Right atrium auricular region (tissue), 2 donors: ENCODE measurements around the gene DYNC1I1. TPM values are rescaled to one million over a fixed set of nuclear protein-coding genes. Genes with fewer than 3 reads are reported as not detected.

Source experiments
- DNase-seq: peaks from one replicate; pipeline ENCODE4 v3.0.0-alpha.2; 2019; ENCODE audit warnings: low spot score
- H3K27ac ChIP-seq, 2 donors: fragments of 200-600 bp; sonication (generic); 1 replicate in 1 of 2; 2 replicates in 1 of 2; pipeline ENCODE4 v1.5.1; 2016 to 2019
- H3K27me3 ChIP-seq, 2 donors: fragments of 200-600 bp; sonication (generic); one replicate each; pipeline versions ENCODE4 v1.5.1 to v1.6.0; 2017 to 2019
- H3K36me3 ChIP-seq: fragments of 200-600 bp; sonication (generic); one replicate; pipeline ENCODE4 v1.5.1; 2016
- H3K4me1 ChIP-seq, 2 donors: fragments of 200-600 bp; sonication (generic); one replicate each; pipeline versions ENCODE4 v1.5.1 to v1.6.0; 2017 to 2019
- H3K4me3 ChIP-seq, 2 donors: fragments of 200-600 bp; sonication (generic); 1 replicate in 1 of 2; 2 replicates in 1 of 2; pipeline ENCODE4 v1.5.1; 2017 to 2019; ENCODE audit warnings: mild to moderate bottlenecking in 1 of 2, moderate library complexity in 1 of 2
- H3K9me3 ChIP-seq, 2 donors: fragments of 200-600 bp; sonication (generic); one replicate each; pipeline ENCODE4 v1.5.1; 2019
- total RNA-seq, 2 donors: library from RNA; depleted of rRNA; stranded (reverse); fragments of >200 nt; gene quantifications; one replicate each; pipeline ENCODE4 v1.1.0, GENCODE V29; 2016
- TF ChIP-seq, protein P1 (sequence below), 2 donors: fragments of 200-600 bp; sonication (generic); IDR thresholded peaks; one replicate each; pipeline ENCODE4 v1.5.1; 2019; ENCODE audit warnings: antibody characterized with exemption in 2 of 2

DYNC1I1 gene
- total RNA-seq, 2 donors from 2014 or later = 14.1 to 41.3 TPM

DNA sequence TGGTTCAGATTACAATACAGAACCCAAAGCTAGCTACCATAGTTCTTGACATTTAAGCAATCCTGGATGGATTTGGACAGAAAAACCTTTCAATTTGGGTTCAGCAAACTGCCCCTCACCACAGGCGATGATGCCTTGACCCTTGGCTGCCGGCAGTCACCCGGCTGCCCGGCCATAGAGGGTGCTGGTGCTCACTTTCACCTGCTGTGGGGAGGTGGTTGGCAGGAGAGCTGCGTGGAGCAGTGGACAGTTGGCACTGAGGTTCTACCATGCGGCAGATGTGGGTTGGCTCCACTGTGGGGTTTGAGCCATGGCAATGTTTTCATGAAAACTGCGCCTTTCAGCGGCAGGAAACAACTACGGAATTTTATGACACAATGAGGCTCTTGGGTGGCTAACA is 99.5 kb downstream of the DYNC1I1 start:
- Histone ChIP-seq H3K27ac (no peak overlapping the region), H3K4me3 (no peak overlapping the region), H3K4me1 (peaks cover 0 to 8% of the 10 kb centered on the region in 2 donors), H3K27me3 (no peaks in the 10 kb centered on the region), H3K36me3 (peaks cover 8% of the 10 kb centered on the region), H3K9me3 (no peaks in the 10 kb centered on the region)
- DNase-seq = no peak
- TF ChIP-seq, protein P1, sequence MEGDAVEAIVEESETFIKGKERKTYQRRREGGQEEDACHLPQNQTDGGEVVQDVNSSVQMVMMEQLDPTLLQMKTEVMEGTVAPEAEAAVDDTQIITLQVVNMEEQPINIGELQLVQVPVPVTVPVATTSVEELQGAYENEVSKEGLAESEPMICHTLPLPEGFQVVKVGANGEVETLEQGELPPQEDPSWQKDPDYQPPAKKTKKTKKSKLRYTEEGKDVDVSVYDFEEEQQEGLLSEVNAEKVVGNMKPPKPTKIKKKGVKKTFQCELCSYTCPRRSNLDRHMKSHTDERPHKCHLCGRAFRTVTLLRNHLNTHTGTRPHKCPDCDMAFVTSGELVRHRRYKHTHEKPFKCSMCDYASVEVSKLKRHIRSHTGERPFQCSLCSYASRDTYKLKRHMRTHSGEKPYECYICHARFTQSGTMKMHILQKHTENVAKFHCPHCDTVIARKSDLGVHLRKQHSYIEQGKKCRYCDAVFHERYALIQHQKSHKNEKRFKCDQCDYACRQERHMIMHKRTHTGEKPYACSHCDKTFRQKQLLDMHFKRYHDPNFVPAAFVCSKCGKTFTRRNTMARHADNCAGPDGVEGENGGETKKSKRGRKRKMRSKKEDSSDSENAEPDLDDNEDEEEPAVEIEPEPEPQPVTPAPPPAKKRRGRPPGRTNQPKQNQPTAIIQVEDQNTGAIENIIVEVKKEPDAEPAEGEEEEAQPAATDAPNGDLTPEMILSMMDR (IDR thresholded peaks at IDR 0.05) = no peak

DNA sequence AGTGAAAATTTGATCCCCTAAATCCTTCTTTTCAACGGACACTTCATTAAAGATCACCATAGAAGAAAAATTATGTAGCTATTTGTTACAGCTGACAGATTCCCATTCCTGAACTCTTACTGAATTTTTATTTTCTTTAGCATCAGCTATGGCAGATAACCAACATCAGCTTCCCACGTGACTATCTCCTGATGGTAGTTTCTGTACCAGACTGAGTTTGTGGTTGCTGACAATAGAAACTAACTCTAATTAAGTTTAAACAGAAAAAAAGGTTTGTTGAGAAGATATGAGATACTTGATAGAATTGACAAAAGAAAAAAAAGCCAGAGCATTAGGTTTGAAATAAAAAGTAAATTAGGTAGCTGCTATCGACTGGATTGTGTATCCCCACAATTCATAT is 101.8 kb downstream of the DYNC1I1 start:
- Histone ChIP-seq H3K36me3 (peaks cover 8% of the 10 kb centered on the region), H3K27me3 (no peaks in the 10 kb centered on the region), H3K4me1 (peaks cover 0 to 8% of the 10 kb centered on the region in 2 donors), H3K9me3 (peaks cover 0 to 3% of the 10 kb centered on the region in 2 donors), H3K27ac (no peak overlapping the region), H3K4me3 (no peak overlapping the region)
- no peak for DNase-seq
- TF ChIP-seq, protein P1 (IDR thresholded peaks at IDR 0.05) = no peak

DNA sequence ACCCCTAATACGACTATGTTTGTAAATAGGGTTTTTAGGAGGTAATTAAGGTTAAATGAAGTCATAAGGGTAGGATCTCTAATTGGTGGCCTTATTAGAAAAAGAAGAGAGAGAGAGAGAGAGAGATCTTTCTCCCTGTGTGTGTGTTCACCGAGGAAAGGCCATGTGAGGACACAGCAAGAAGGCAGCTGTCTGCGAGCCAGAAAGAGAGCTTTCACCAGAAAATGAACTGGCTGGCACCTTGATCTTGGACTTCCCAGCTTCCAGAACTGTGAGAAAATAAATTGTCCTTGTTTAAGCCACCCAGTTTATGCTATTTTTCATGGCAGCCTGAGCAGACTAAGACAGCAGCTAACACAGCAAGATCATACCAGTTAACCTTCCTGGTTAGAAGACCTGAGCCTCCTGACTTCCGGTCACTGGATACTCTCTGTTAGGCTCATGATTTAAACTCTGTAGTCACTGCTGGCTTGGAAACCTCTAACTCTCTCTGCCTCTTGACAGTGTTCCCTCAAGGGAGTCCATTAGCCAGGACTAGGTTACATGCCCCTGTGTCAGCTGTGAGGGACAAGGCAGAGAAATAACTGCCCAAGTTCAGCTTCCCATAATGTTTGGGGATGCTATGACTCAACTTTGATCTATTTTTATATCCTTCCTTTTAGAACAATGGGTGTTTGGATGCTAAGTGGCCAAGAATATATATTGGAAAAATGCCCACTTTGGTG is 102.3 kb downstream of the DYNC1I1 start:
- peaks cover 0 to 8% of the 10 kb centered on the region in 2 donors for H3K4me1 ChIP-seq
- peaks cover 0 to 3% of the 10 kb centered on the region in 2 donors for H3K9me3 ChIP-seq
- H3K36me3 ChIP-seq = peaks cover 8% of the 10 kb centered on the region

DNA sequence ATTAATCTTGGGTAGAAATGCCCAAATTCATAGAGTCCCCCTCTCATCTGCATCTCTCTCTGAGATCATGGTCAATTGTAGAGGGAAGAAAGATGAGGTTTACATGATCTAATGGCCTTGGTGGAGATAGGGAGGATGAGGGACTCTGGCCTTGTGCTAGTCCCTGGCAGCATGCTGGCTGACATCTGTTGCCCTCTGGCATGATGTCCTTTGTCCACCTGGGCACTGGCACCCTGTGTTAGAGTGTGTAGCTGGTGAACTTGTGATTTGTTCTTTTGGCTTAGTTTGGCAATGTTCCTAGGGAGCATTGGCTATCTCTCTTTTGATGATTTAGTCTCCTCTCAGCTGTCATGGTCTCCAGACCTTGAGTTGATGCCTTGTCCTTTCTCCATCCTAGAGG is 103.2 kb downstream of the DYNC1I1 start:
- Histone ChIP-seq H3K4me3 (no peak overlapping the region), H3K9me3 (peaks cover 0 to 3% of the 10 kb centered on the region in 2 donors), H3K27me3 (no peaks in the 10 kb centered on the region), H3K27ac (no peak overlapping the region), H3K4me1 (peaks cover 0 to 8% of the 10 kb centered on the region in 2 donors), H3K36me3 (peaks cover 1% of the 10 kb centered on the region)
- DNase-seq = no peak
- TF ChIP-seq, protein P1 (IDR thresholded peaks at IDR 0.05) = no peak

More for the DNA sequence above, 102.3 kb downstream of the DYNC1I1 start:
- no peak overlapping the region for H3K4me3 ChIP-seq
- DNase-seq = no peak
- no peaks in the 10 kb centered on the region for H3K27me3 ChIP-seq
- TF ChIP-seq, protein P1 (IDR thresholded peaks at IDR 0.05) = no peak
- no peak overlapping the region for H3K27ac ChIP-seq

DNA sequence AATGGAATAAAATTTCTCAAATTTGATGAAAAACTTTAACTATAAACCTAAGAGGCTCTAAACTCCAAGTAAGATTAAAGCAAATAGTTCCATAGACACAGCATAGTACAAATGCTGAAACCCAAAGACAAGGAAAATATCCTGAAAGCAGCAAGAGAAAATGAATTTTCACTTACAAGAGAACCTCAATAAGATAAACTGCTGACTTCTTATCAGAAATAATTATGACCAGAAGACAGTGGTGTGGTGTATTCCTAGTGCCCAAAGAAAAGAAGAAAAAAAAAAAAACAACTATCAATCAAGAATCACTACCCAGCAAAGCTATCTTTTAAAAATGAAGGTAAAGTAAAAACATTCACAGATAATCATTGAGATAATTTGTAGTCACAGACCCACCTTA is 106.3 kb downstream of the DYNC1I1 start:
- H3K27me3 ChIP-seq = no peaks in the 10 kb centered on the region
- no peak overlapping the region for H3K27ac ChIP-seq
- H3K4me3 ChIP-seq = no peak overlapping the region
- peaks cover 0 to 8% of the 10 kb centered on the region in 2 donors for H3K4me1 ChIP-seq
- H3K9me3 ChIP-seq = peaks cover 0 to 3% of the 10 kb centered on the region in 2 donors
- no peak for DNase-seq
- H3K36me3 ChIP-seq = no peaks in the 10 kb centered on the region
- TF ChIP-seq, protein P1 (IDR thresholded peaks at IDR 0.05) = no peak
